Motor neuron (in vitro differentiated cells): ENCODE results near the gene CD19. TPM values are rescaled to one million over a fixed set of nuclear protein-coding genes. Genes with fewer than 3 reads are reported as not detected.

Experiments used
- ATAC-seq, 8 experiments: fragments of 200-7000 bp; cut with Tn5 transposase; replicated peaks in 6 of 8; 2 replicates each; pipeline ENCODE4 v1.8.0; 2021; ENCODE audit warnings: mild to moderate bottlenecking in 8 of 8, moderate library complexity in 8 of 8
- H3K27ac ChIP-seq, 2 donors: fragments of 250-450 bp; sonication (Bioruptor Pico); 2 replicates each; pipeline ENCODE4 v1.9.0; 2021; ENCODE audit warnings: antibody characterized with exemption in 2 of 2, mild to moderate bottlenecking in 2 of 2, moderate library complexity in 1 of 2
- H3K4me1 ChIP-seq, 2 donors: fragments of 250-450 bp; sonication (Bioruptor Pico); replicated peaks in 1 of 2; 2 replicates each; pipeline ENCODE4 v1.6.1; 2021; ENCODE audit warnings: antibody characterized with exemption in 2 of 2, mild to moderate bottlenecking in 2 of 2, moderate library complexity in 1 of 2
- H3K4me3 ChIP-seq, 5 donors: fragments of 250-450 bp; sonication (Bioruptor Pico); 2 replicates each; pipeline ENCODE4 v1.9.0; 2021; ENCODE audit warnings: antibody characterized with exemption in 5 of 5, mild to moderate bottlenecking in 5 of 5, moderate library complexity in 4 of 5
- WGBS, 10 experiments: fragments of 450-650 bp; shearing (Covaris generic); methylation state at CpG; one replicate each; pipeline ENCODE4 v1.0.0; 2022; 5-methylcytosine and 5-hydroxymethylcytosine counted together
- in situ Hi-C, 9 experiments: fragments of 400-800 bp; cut with MboI; loops; one replicate each; pipeline ENCODE4 v1.15.0; 2021; ENCODE audit warnings: low sequenced_read_pairs in 9 of 9, low pct_unique_long_range_greater_than_20kb in 2 of 9; ENCODE audit not compliant: unreplicated experiment in 9 of 9
- total RNA-seq, 8 experiments: library from RNA; unstranded; fragments of 300-600 nt; gene quantifications; 2 replicates each; pipeline versions ENCODE4 v1.2.3 to v1.2.4, GENCODE V29; 2022

CD19 gene
- total RNA-seq, 8 experiments from 2014 or later, result 0.13 to 0.56 (median 0.31) TPM; not detected in 4

- H3K4me3 ChIP-seq, result no peak overlapping the region
- in situ Hi-C loops, result no loop called here
- H3K4me1 ChIP-seq, result no peaks in the 10 kb centered on the region
- WGBS, 10 experiments, result 60 to 97% (median 87%) methylated on average over 1 to 6 of the region's 12 CpGs; no CpG with 5 or more reads in 5 of the 10 experiments
- H3K27ac ChIP-seq, result no peak overlapping the region
- ATAC-seq, result peak in 3 of 8 experiments; percentile 29 to 45 (median 34)
Observed at GRCh38 chr16:28981517-28981916, 49.7 kb downstream of the CD19 start.

- Histone ChIP-seq H3K4me3 (no peak overlapping the region), H3K4me1 (no peaks in the 10 kb centered on the region), H3K27ac (no peak overlapping the region)
- in situ Hi-C loops, result no loop called here
- ATAC-seq, result no peak
- WGBS, 10 experiments, result 94 to 100% methylated on average over 1 to 6 of the region's 10 CpGs; no CpG with 5 or more reads in 8 of the 10 experiments
Observed at GRCh38 chr16:28982418-28982817, 50.6 kb downstream of the CD19 start.

DNA sequence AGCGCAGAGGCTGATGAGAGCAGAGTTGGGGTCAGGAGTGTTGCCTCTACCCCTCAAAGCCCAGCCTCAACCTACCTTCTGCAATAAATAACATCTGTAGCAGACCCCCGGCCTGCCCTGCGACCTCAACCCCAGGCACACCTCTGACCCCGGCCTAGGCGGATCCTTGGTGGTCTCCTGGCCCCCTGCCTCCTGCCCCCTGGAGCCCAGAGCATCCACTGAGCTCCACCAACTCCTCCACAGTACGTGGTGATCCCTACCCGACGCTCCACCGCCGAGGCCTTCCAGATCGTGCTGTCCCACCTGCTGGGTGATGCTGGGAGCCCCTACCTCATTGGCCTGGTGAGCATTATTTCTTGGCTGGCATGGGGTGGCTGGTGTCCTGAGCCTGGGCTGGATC, 51.2 kb downstream of the CD19 start:
- Histone ChIP-seq H3K4me1 (no peaks in the 10 kb centered on the region), H3K27ac (no peak overlapping the region), H3K4me3 (no peak overlapping the region)
- in situ Hi-C loops, result no loop called here
- ATAC-seq, result no peak
- WGBS, 10 experiments, result 60 to 100% (median 94%) methylated on average over 2 to 4 of the region's 11 CpGs; no CpG with 5 or more reads in 6 of the 10 experiments

- WGBS, 10 experiments, result 60 to 100% (median 93%) methylated on average over 1 to 10 of the region's 18 CpGs; no CpG with 5 or more reads in 5 of the 10 experiments
- H3K4me3 ChIP-seq, result no peak overlapping the region
- in situ Hi-C loops, result no loop called here
- H3K4me1 ChIP-seq, result no peaks in the 10 kb centered on the region
- no peak for ATAC-seq
- no peak overlapping the region for H3K27ac ChIP-seq
Observed at GRCh38 chr16:28983644-28984043, 51.9 kb downstream of the CD19 start.

DNA sequence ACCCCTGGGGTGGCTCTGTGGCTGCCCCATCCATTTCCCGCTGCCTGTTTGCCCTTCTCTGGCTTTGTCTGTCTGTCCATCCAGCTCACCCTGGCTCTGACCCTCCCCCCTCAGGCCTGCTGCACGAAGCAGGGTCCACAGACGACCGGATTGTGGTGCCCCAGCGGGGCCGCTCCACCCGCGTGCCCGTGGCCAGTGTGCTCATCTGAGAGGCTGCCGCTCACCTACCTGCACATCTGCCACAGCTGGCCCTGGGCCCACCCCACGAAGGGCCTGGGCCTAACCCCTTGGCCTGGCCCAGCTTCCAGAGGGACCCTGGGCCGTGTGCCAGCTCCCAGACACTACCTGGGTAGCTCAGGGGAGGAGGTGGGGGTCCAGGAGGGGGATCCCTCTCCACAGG, 52.3 kb downstream of the CD19 start:
- in situ Hi-C loops, result no loop called here
- ATAC-seq, result peak in 4 of 8 experiments; percentile 12 to 26 (median 19)
- WGBS, 10 experiments, result 94 to 100% methylated on average over 1 to 3 of the region's 12 CpGs; no CpG with 5 or more reads in 8 of the 10 experiments
- Histone ChIP-seq H3K4me1 (no peaks in the 10 kb centered on the region), H3K4me3 (no peak overlapping the region), H3K27ac (no peak overlapping the region)

GRCh38 chr16:28984619-28985135, 52.9 kb downstream of the CD19 start, which contains the start of gene LAT:
TSS of gene LAT (plus strand) at chr16:28985052. CDS start at chr16:28985418, 366 bp downstream.
- peak in 4 of 8 experiments; percentile 15 to 31 (median 20) for ATAC-seq
- Histone ChIP-seq H3K4me3 (no peak within 1 kb of the TSS), H3K27ac (no peak within 1 kb of the TSS), H3K4me1 (no peaks in the 10 kb centered on the region)
- in situ Hi-C loops, result no loop called here
- 60% methylated on average over 1 of the region's 24 CpGs; no CpG with 5 or more reads in 9 of the 10 experiments for WGBS, 10 experiments

DNA sequence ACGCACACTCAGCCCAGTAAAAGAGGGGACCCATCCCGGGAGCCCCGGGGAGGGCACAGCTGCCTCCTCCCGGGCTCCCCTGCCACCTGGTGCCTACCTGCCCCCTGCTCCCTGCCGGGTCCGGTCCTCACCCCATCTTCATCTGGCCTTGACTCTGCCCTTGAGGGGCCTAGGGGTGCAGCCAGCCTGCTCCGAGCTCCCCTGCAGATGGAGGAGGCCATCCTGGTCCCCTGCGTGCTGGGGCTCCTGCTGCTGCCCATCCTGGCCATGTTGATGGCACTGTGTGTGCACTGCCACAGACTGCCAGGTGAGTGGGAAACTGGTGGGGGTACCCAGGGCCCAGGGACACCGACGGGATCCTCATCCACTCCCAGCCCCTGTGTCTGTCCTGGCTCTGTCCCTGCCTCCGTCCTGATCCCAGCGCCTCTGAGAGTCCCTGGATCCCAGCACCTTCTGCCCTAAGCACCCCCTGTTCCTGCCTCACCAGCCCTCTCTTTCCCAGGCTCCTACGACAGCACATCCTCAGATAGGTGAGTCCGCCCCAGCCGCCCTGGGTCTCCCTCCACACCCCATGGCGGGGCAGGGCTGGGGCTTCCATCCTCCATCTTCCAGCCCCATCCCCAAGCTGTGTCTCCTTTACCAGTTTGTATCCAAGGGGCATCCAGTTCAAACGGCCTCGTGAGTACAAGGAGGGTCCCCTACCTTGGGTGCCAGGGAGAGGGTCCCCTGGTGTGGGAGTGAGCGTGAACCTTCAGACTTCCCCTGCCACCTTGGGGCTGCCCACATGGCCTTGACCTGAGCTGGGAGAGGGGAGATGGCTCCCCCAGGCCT, 53.7 kb downstream of the CD19 start:
- in situ Hi-C loops, result no loop called here
- Histone ChIP-seq H3K27ac (no peak overlapping the region), H3K4me1 (no peaks in the 10 kb centered on the region), H3K4me3 (no peak overlapping the region)
- ATAC-seq, result peak in 3 of 8 experiments; percentile 4 to 15 (median 6)
- 80 to 100% (median 90%) methylated on average over 1 to 6 of the region's 19 CpGs; no CpG with 5 or more reads in 5 of the 10 experiments for WGBS, 10 experiments

DNA sequence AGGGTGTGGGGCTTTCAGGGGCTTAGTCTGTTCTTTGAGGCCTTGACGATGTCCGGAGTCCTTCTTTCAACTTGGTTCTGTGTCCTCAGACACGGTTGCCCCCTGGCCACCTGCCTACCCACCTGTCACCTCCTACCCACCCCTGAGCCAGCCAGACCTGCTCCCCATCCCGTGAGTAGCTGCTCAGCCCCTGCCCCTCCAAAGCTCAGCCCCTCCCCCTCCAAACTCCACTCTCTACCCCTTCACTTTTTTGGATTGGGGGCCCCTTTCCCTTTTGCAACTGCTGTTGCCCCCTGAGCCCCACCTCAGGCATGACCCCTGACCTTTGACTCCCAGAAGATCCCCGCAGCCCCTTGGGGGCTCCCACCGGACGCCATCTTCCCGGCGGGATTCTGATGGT, 54.3 kb downstream of the CD19 start:
- no peak overlapping the region for H3K4me3 ChIP-seq
- H3K27ac ChIP-seq, result no peak overlapping the region
- no peak for ATAC-seq
- in situ Hi-C loops, result no loop called here
- H3K4me1 ChIP-seq, result no peaks in the 10 kb centered on the region
- WGBS, 10 experiments, result no CpG with 5 or more reads among the region's 9 CpGs

- Histone ChIP-seq H3K4me1 (no peaks in the 10 kb centered on the region), H3K4me3 (no peak overlapping the region), H3K27ac (no peak overlapping the region)
- no peak for ATAC-seq
- 94 to 100% (median 100%) methylated on average over 1 to 3 of the region's 13 CpGs; no CpG with 5 or more reads in 6 of the 10 experiments for WGBS, 10 experiments
- in situ Hi-C loops, result no loop called here
Observed at GRCh38 chr16:28986492-28986891, 54.7 kb downstream of the CD19 start.

DNA sequence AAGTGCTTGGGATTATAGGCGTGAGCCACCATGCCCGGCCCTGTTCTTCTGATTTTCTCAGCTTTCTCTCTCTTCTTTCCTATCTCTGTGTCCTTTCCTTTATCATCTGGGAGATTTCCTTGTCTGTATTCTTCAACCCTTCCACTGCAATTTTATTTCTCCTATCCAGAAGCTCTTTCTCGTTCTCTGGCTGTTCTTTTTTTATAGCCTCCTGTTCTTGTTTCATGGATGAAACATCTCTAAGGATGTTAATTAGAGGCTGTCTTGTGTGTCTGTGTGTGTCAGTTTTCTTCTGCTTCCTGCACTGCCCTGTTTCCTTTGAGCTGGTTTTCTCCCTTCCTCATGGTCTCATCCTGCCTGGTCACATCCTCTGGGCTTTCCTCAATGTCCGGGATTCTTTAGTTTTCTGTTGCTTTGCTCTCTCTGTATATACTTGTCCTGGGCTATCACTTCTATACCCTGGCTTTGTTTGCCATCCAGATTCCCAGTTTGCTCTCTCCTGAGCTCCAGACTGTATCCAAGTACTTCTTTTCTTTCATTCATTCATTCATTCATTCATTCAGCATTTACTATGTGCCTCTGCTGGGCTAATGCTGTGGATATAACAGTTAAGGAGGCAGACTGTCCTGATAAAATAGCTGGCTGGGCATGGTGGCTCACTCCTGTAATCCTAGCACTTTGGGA, 55.5 kb downstream of the CD19 start:
- Histone ChIP-seq H3K4me3 (no peak overlapping the region), H3K27ac (no peak overlapping the region), H3K4me1 (no peaks in the 10 kb centered on the region)
- WGBS, 10 experiments, result 80 to 100% (median 93%) methylated on average over 1 to 4 of the region's 4 CpGs
- in situ Hi-C loops, result no loop called here
- ATAC-seq, result no peak

Other genes with a start within 250 kb of the CD19 start
- 100 to 1,000 TPM; 259 to 754 (median 376) TPM for gene EIF3C, start 220.5 kb upstream of the CD19 start, total RNA-seq
- 1 to 10 TPM in 5 of 8 experiments, under 1 TPM in 3; 0.60 to 7.5 (median 1.5) TPM for gene NPIPB9, start 180.2 kb upstream of the CD19 start, total RNA-seq
- gene ATXN2L, start 109.0 kb upstream of the CD19 start, total RNA-seq, result 100 to 1,000 TPM in 2 of 8 experiments, 10 to 100 TPM in 6; 30.4 to 129 (median 57.4) TPM
- 100 to 1,000 TPM in 7 of 8 experiments, 10 to 100 TPM in 1; 97.3 to 268 (median 122) TPM for gene TUFM, start 85.6 kb upstream of the CD19 start, total RNA-seq
- 10 to 100 TPM; 14.5 to 59.6 (median 32.1) TPM for gene SH2B1, start 68.1 kb upstream of the CD19 start, total RNA-seq
- gene ATP2A1, start 53.5 kb upstream of the CD19 start, total RNA-seq, result 1 to 10 TPM in 5 of 8 experiments, under 1 TPM in 3; 0.49 to 7.2 (median 1.8) TPM
- gene RABEP2, start 6.7 kb upstream of the CD19 start, total RNA-seq, result 10 to 100 TPM in 5 of 8 experiments, 1 to 10 TPM in 3; 8.2 to 22.9 (median 11.1) TPM
- gene NFATC2IP, start 19.0 kb downstream of the CD19 start, total RNA-seq, result 10 to 100 TPM; 10.2 to 51.7 (median 16.4) TPM
- 10 to 100 TPM; 23.4 to 63.3 (median 32.6) TPM for gene SPNS1, start 42.8 kb downstream of the CD19 start, total RNA-seq
- 1 to 10 TPM in 7 of 8 experiments, under 1 TPM in 1; 0.71 to 6.2 (median 3.4) TPM for gene LAT, start 53.1 kb downstream of the CD19 start, total RNA-seq